Uterus (tissue), 2 donors: ENCODE data around the gene REV1.

Source experiments
- CTCF ChIP-seq, 4 experiments: fragments of 200-600 bp in 2 of 4; fragments of 450-650 bp in 2 of 4; sonication (generic) in 2 of 4; IDR thresholded peaks; one replicate each; pipeline ENCODE4 v1.5.1; 2016 to 2019; ENCODE audit warnings: antibody characterized with exemption in 4 of 4, mild to moderate bottlenecking in 2 of 4, moderate library complexity in 1 of 4
- POLR2A ChIP-seq, 2 donors: fragments of 450-650 bp; IDR thresholded peaks; one replicate each; pipeline ENCODE4 v1.6.1; 2016; ENCODE audit warnings: antibody characterized with exemption in 2 of 2, mild to moderate bottlenecking in 1 of 2, moderate library complexity in 1 of 2

- no peak for TF ChIP-seq POLR2A (IDR thresholded peaks at IDR 0.05)
- no peak for TF ChIP-seq CTCF (IDR thresholded peaks at IDR 0.05)
Observed at GRCh38 chr2:99477054-99477453, 12.8 kb downstream of the REV1 start.
